OCI-LY1 (cell line): ENCODE data around the gene FBL.

Experiments
- H2AFZ ChIP-seq: fragments of 200-600 bp; sonication (generic), shearing (Covaris generic); 2 replicates; pipeline ENCODE4 v1.6.0; 2014; ENCODE audit warnings: antibody characterized with exemption, mild to moderate bottlenecking, low read length
- H3F3A ChIP-seq: fragments of 200-600 bp; sonication (generic), shearing (Covaris generic); 2 replicates; pipeline ENCODE4 v1.6.0; 2014; ENCODE audit warnings: mild to moderate bottlenecking, antibody characterized with exemption, low read length, moderate library complexity; ENCODE audit not compliant: insufficient read depth
- H3K27ac ChIP-seq: fragments of 200-600 bp; sonication (generic); 2 replicates; pipeline ENCODE4 v1.5.1; 2014; ENCODE audit warnings: low read length, mixed run types, mild to moderate bottlenecking, low read depth; ENCODE audit not compliant: poor library complexity, severe bottlenecking
- H3K27me3 ChIP-seq: fragments of 200-600 bp; sonication (generic); 2 replicates; pipeline ENCODE4 v1.6.0; 2014; ENCODE audit warnings: antibody characterized with exemption, mild to moderate bottlenecking, low read length, moderate library complexity; ENCODE audit not compliant: insufficient read depth
- H3K36me3 ChIP-seq: fragments of 200-600 bp; sonication (generic); 2 replicates; pipeline ENCODE4 v1.6.1; 2014; ENCODE audit warnings: mild to moderate bottlenecking, antibody characterized with exemption, low read length, moderate library complexity, mixed read lengths; ENCODE audit not compliant: insufficient read depth
- H3K4me1 ChIP-seq: fragments of 200-600 bp; sonication (generic); 2 replicates; pipeline ENCODE4 v1.5.1; 2014; ENCODE audit warnings: mild to moderate bottlenecking, low read length, moderate library complexity; ENCODE audit not compliant: insufficient read depth, severe bottlenecking
- H3K4me2 ChIP-seq: fragments of 200-600 bp; sonication (generic), shearing (Covaris generic); 2 replicates; pipeline ENCODE4 v1.6.1; 2014; ENCODE audit warnings: low read length
- H3K4me3 ChIP-seq: fragments of 200-600 bp; sonication (generic); 2 replicates; pipeline ENCODE4 v1.5.1; 2014; ENCODE audit warnings: low read length, low read depth, mild to moderate bottlenecking, mixed read lengths; ENCODE audit not compliant: poor library complexity, severe bottlenecking
- H3K79me2 ChIP-seq: fragments of 200-600 bp; shearing (Covaris generic); 2 replicates; pipeline ENCODE4 v1.6.1; 2016; ENCODE audit warnings: mixed run types, low read length, mixed read lengths; ENCODE audit not compliant: insufficient read depth
- H3K9ac ChIP-seq: fragments of 200-600 bp; sonication (generic), shearing (Covaris generic); 2 replicates; pipeline ENCODE4 v1.6.1; 2014; ENCODE audit warnings: mild to moderate bottlenecking, low read length, mixed read lengths
- H3K9me2 ChIP-seq: fragments of 200-600 bp; sonication (generic), shearing (Covaris generic); 2 replicates; pipeline ENCODE4 v1.6.1; 2014; ENCODE audit warnings: low read depth, mild to moderate bottlenecking, low read length, mixed read lengths
- H3K9me3 ChIP-seq: fragments of 200-600 bp; shearing (Covaris generic); 2 replicates; pipeline ENCODE4 v1.6.1; 2014; ENCODE audit warnings: low read length, mixed read lengths
- H4K20me1 ChIP-seq: fragments of 200-600 bp; sonication (generic), shearing (Covaris generic); 2 replicates; pipeline ENCODE4 v1.6.0; 2016; ENCODE audit warnings: mild to moderate bottlenecking, low read length; ENCODE audit not compliant: insufficient read depth
- CTCF ChIP-seq: fragments of 200-600 bp; sonication (generic), shearing (Covaris generic); IDR thresholded peaks from 2 replicates; pipeline ENCODE4 v1.5.1; 2017; ENCODE audit warnings: mild to moderate bottlenecking, antibody characterized with exemption, low read length, moderate library complexity, mixed read lengths
- EZH2 ChIP-seq: fragments of 200-600 bp; sonication (generic), shearing (Covaris generic); IDR thresholded peaks from 2 replicates; pipeline ENCODE4 v1.8.0; 2017; ENCODE audit warnings: borderline replicate concordance, mixed run types, mild to moderate bottlenecking, antibody characterized with exemption, low read length, moderate library complexity, mixed read lengths

Gene FBL

GRCh38 chr19:39833464-39834286 is 12.5 kb downstream of the FBL start, which contains the start of gene DYRK1B:
TSS of gene DYRK1B (minus strand) at chr19:39834162. CDS start at chr19:39831867, 2,295 bp downstream.
- Histone ChIP-seq H2AFZ (no peak within 1 kb of the TSS), H3K4me1 (peaks cover 13% of the 10 kb centered on the region), H4K20me1 (no peaks in the 10 kb centered on the region), H3K9ac (peak within 1 kb of the TSS; percentile 32; the same call in 1 of the 2 replicates), H3K9me3 (no peaks in the 10 kb centered on the region), H3K4me2 (peak within 1 kb of the TSS; percentile 78), H3K27me3 (no peaks in the 10 kb centered on the region), H3F3A (no peaks in the 10 kb centered on the region), H3K27ac (peak within 1 kb of the TSS; percentile 25), H3K36me3 (peaks cover 74% of the 10 kb centered on the region), H3K4me3 (peak within 1 kb of the TSS; percentile 69), H3K79me2 (no peaks in the 10 kb centered on the region), H3K9me2 (no peaks in the 10 kb centered on the region)
- no peak for TF ChIP-seq CTCF
- no peak for TF ChIP-seq EZH2

- Histone ChIP-seq H3K9ac (peak overlapping the region; percentile 32; the same call in 1 of the 2 replicates), H3K4me1 (peaks cover 13% of the 10 kb centered on the region), H3K4me2 (peak overlapping the region; percentile 78), H3K36me3 (peaks cover 74% of the 10 kb centered on the region), H3K9me2 (no peaks in the 10 kb centered on the region), H3K27me3 (no peaks in the 10 kb centered on the region), H2AFZ (no peak overlapping the region), H3K9me3 (no peaks in the 10 kb centered on the region), H3K27ac (peak overlapping the region; percentile 1), H4K20me1 (no peaks in the 10 kb centered on the region), H3K4me3 (peak overlapping the region; percentile 69), H3K79me2 (no peaks in the 10 kb centered on the region), H3F3A (no peaks in the 10 kb centered on the region)
- TF ChIP-seq CTCF (no peak), EZH2 (no peak)
Observed at GRCh38 chr19:39833160-39833463, 13.1 kb downstream of the FBL start.

- Histone ChIP-seq H3K79me2 (no peaks in the 10 kb centered on the region), H2AFZ (no peak overlapping the region), H3K9ac (peak overlapping the region; percentile 32; the same call in 1 of the 2 replicates), H3F3A (no peaks in the 10 kb centered on the region), H4K20me1 (no peaks in the 10 kb centered on the region), H3K4me1 (peaks cover 13% of the 10 kb centered on the region), H3K4me2 (no peak overlapping the region), H3K9me2 (no peaks in the 10 kb centered on the region), H3K9me3 (no peaks in the 10 kb centered on the region), H3K4me3 (peak overlapping the region; percentile 69), H3K36me3 (peaks cover 74% of the 10 kb centered on the region), H3K27ac (peak overlapping the region; percentile 1), H3K27me3 (no peaks in the 10 kb centered on the region)
- TF ChIP-seq EZH2 (no peak), CTCF (no peak)
Observed at GRCh38 chr19:39832341-39833083, 13.7 kb downstream of the FBL start.
